ENCODE measurements around the gene MRPS35. TPM values are rescaled to one million over a fixed set of nuclear protein-coding genes. Genes with fewer than 3 reads are reported as not detected.

The MRPS35 gene
- total RNA-seq, result 10 to 100 TPM; 85.8 to 90.7 TPM

- intact Hi-C loops (cut with DNase I), result no loop called here
- Histone ChIP-seq H3K4me3 (peak within 1 kb of the TSS; percentile 98), H3K27me3 (no peaks in the 10 kb centered on the region), H3K9ac (ENCODE audit: low read depth in 2 of 2, low read length in 2 of 2) (peak within 1 kb of the TSS; percentile 74 to 93), H3K4me1 (no peaks in the 10 kb centered on the region), H3K27ac (peak within 1 kb of the TSS; percentile 87), H3K36me3 (no peaks in the 10 kb centered on the region), H3K9me3 (no peaks in the 10 kb centered on the region)
- TF ChIP-seq CTCF (IDR thresholded peaks at IDR 0.05), result no peak
- peak; percentile 94 for DNase-seq
Observed at GRCh38 chr12:27710592-27711316, at the start of gene MRPS35. Gene MRPS35, plus strand, starts transcription at chr12:27710832. Its CDS starts 12 bp downstream, at chr12:27710844.

- Histone ChIP-seq H3K4me1 (no peaks in the 10 kb centered on the region), H3K36me3 (no peaks in the 10 kb centered on the region), H3K27me3 (no peaks in the 10 kb centered on the region), H3K9ac (ENCODE audit: low read depth in 2 of 2, low read length in 2 of 2) (no peak overlapping the region), H3K4me3 (no peak overlapping the region), H3K27ac (no peak overlapping the region), H3K9me3 (no peaks in the 10 kb centered on the region)
- no peak for TF ChIP-seq CTCF (IDR thresholded peaks at IDR 0.05)
- DNase-seq, result no peak
- intact Hi-C loops (cut with DNase I), result no loop called here
Observed at GRCh38 chr12:27665704-27666103, 44.9 kb upstream of the MRPS35 start.

- intact Hi-C loops (cut with DNase I), result no loop called here
- Histone ChIP-seq H3K27ac (no peak overlapping the region), H3K9me3 (no peaks in the 10 kb centered on the region), H3K4me1 (no peaks in the 10 kb centered on the region), H3K36me3 (no peaks in the 10 kb centered on the region), H3K27me3 (no peaks in the 10 kb centered on the region), H3K4me3 (no peak overlapping the region), H3K9ac (ENCODE audit: low read depth in 2 of 2, low read length in 2 of 2) (no peak overlapping the region)
- DNase-seq, result no peak
- no peak for TF ChIP-seq CTCF (IDR thresholded peaks at IDR 0.05)
Observed at GRCh38 chr12:27666510-27666909, 44.1 kb upstream of the MRPS35 start.

- no peak for DNase-seq
- no peak for TF ChIP-seq CTCF (IDR thresholded peaks at IDR 0.05)
- Histone ChIP-seq H3K36me3 (no peaks in the 10 kb centered on the region), H3K4me3 (no peak overlapping the region), H3K27me3 (no peaks in the 10 kb centered on the region), H3K4me1 (no peaks in the 10 kb centered on the region), H3K9me3 (no peaks in the 10 kb centered on the region), H3K27ac (no peak overlapping the region), H3K9ac (ENCODE audit: low read depth in 2 of 2, low read length in 2 of 2) (no peak overlapping the region)
- intact Hi-C loops (cut with DNase I), result no loop called here
Observed at GRCh38 chr12:27667540-27667939, 43.1 kb upstream of the MRPS35 start.

GRCh38 chr12:27672051-27672450 lies 38.6 kb upstream of the MRPS35 start:
- no peak for DNase-seq
- no peak for TF ChIP-seq CTCF (IDR thresholded peaks at IDR 0.05)
- Histone ChIP-seq H3K9me3 (no peaks in the 10 kb centered on the region), H3K4me1 (no peaks in the 10 kb centered on the region), H3K27ac (no peak overlapping the region), H3K4me3 (no peak overlapping the region), H3K27me3 (no peaks in the 10 kb centered on the region), H3K36me3 (no peaks in the 10 kb centered on the region), H3K9ac (ENCODE audit: low read depth in 2 of 2, low read length in 2 of 2) (no peak overlapping the region)
- intact Hi-C loops (cut with DNase I), result no loop called here

Data from colonic mucosa (tissue), 4 donors.